SU-DHL-6 (cell line): Measurements from ENCODE around the gene PKP2.

Experiments used
- H2AFZ ChIP-seq: fragments of 200-600 bp; sonication (generic); 2 replicates; pipeline ENCODE4 v1.6.1; 2014; ENCODE audit warnings: low read depth, mild to moderate bottlenecking, moderate library complexity, mixed read lengths, antibody characterized with exemption, low read length; ENCODE audit not compliant: severe bottlenecking
- H3F3A ChIP-seq: fragments of 200-600 bp; shearing (Covaris generic); 2 replicates; pipeline ENCODE4 v1.6.0; 2016; ENCODE audit warnings: antibody characterized with exemption, mild to moderate bottlenecking; ENCODE audit not compliant: insufficient read depth
- H3K27ac ChIP-seq: fragments of 200-600 bp; sonication (generic); 2 replicates; pipeline ENCODE4 v1.5.1; 2016; ENCODE audit warnings: low read depth, mild to moderate bottlenecking, low read length, moderate library complexity, mixed read lengths
- H3K27me3 ChIP-seq: fragments of 200-600 bp; sonication (generic), shearing (Covaris generic); 2 replicates; pipeline ENCODE4 v1.6.0; 2014; ENCODE audit warnings: mild to moderate bottlenecking, low read length
- H3K36me3 ChIP-seq: fragments of 200-600 bp; sonication (generic); 2 replicates; pipeline ENCODE4 v1.6.1; 2014; ENCODE audit warnings: mild to moderate bottlenecking, low read length, mixed read lengths
- H3K4me2 ChIP-seq: fragments of 300-600, 200-600 bp; shearing (Covaris generic), sonication (generic); 2 replicates; pipeline ENCODE4 v1.6.0; 2014; ENCODE audit warnings: low read length, low read depth, mild to moderate bottlenecking; ENCODE audit not compliant: poor library complexity, severe bottlenecking
- H3K4me3 ChIP-seq: fragments of 200-600 bp; sonication (generic); 2 replicates; pipeline ENCODE4 v1.5.1; 2014; ENCODE audit warnings: antibody characterized with exemption, low read length, mild to moderate bottlenecking, mixed read lengths; ENCODE audit not compliant: insufficient read depth, poor library complexity, severe bottlenecking
- H3K79me2 ChIP-seq: fragments of 200-600 bp; sonication (generic); 2 replicates; pipeline ENCODE4 v1.6.1; 2014; ENCODE audit warnings: mild to moderate bottlenecking, low read length, moderate library complexity; ENCODE audit not compliant: insufficient read depth
- H3K9ac ChIP-seq: fragments of 200-600 bp; sonication (generic); 2 replicates; pipeline ENCODE4 v1.7.0; 2014; ENCODE audit warnings: mild to moderate bottlenecking, low read length
- H3K9me2 ChIP-seq: fragments of 200-600 bp; sonication (generic); replicated peaks from 2 replicates; pipeline ENCODE4 v1.6.1; 2014; ENCODE audit warnings: low read length; ENCODE audit not compliant: insufficient read depth
- H3K9me3 ChIP-seq: fragments of 200-600 bp; sonication (generic); 2 replicates; pipeline ENCODE4 v1.6.1; 2014; ENCODE audit warnings: low read length, mixed read lengths; ENCODE audit not compliant: insufficient read depth
- H4K20me1 ChIP-seq: fragments of 200-600 bp; sonication (generic); 2 replicates; pipeline ENCODE4 v1.6.1; 2014; ENCODE audit warnings: low read depth, mild to moderate bottlenecking, antibody characterized with exemption, low read length, moderate library complexity, mixed read lengths
- CTCF ChIP-seq: fragments of 200-600 bp; sonication (generic); IDR thresholded peaks from one replicate; pipeline ENCODE4 v1.5.1; 2017; ENCODE audit warnings: antibody characterized with exemption, mild to moderate bottlenecking, low read length, moderate library complexity; ENCODE audit not compliant: insufficient read depth, poor library complexity, severe bottlenecking
- EZH2phosphoT487 ChIP-seq: fragments of 200-600 bp; sonication (generic), shearing (Covaris generic); conservative IDR thresholded peaks from 2 replicates; pipeline ENCODE4 v1.6.1; 2018; ENCODE audit warnings: mild to moderate bottlenecking, antibody characterized with exemption, low read length, moderate library complexity, mixed read lengths

The PKP2 gene

GRCh38 chr12:32756476-32757066 lies 140.0 kb downstream of the PKP2 start:
- Histone ChIP-seq H4K20me1 (no peaks in the 10 kb centered on the region), H2AFZ (peak overlapping the region; percentile 33), H3K9me2 (no peaks in the 10 kb centered on the region), H3K27me3 (no peaks in the 10 kb centered on the region), H3K4me2 (peak overlapping the region; percentile 91), H3F3A (no peaks in the 10 kb centered on the region), H3K9me3 (no peaks in the 10 kb centered on the region), H3K79me2 (peaks cover 26% of the 10 kb centered on the region), H3K36me3 (peaks cover 5% of the 10 kb centered on the region; the same call in 1 of the 2 replicates), H3K9ac (peak overlapping the region; percentile 82; the same call in 1 of the 2 replicates), H3K4me3 (no peak overlapping the region), H3K27ac (no peak overlapping the region)
- TF ChIP-seq EZH2phosphoT487, result no peak
- TF ChIP-seq CTCF, result no peak

- H3K9me3 ChIP-seq, result no peaks in the 10 kb centered on the region
These were observed 140.7 kb downstream of the PKP2 start, which contains the start of gene YARS2 for GRCh38 chr12:32755654-32756475. Gene YARS2, minus strand, starts transcription at chr12:32755897. Its CDS starts 23 bp downstream, at chr12:32755874.

GRCh38 chr12:32755051-32755653 lies 141.4 kb downstream of the PKP2 start:
- Histone ChIP-seq H3F3A (no peaks in the 10 kb centered on the region), H3K9me2 (no peaks in the 10 kb centered on the region), H3K36me3 (peaks cover 7% of the 10 kb centered on the region; the same call in 1 of the 2 replicates)

More at GRCh38 chr12:32755654-32756475, 140.7 kb downstream of the PKP2 start, which contains the start of gene YARS2:
- peak within 1 kb of the TSS; percentile 88 for H3K4me3 ChIP-seq
- TF ChIP-seq EZH2phosphoT487, result no peak
- TF ChIP-seq CTCF, result peak; percentile 82
- H3K27me3 ChIP-seq, result no peaks in the 10 kb centered on the region
- H3F3A ChIP-seq, result no peaks in the 10 kb centered on the region
- H2AFZ ChIP-seq, result peak within 1 kb of the TSS; percentile 90
- H3K9ac ChIP-seq, result peak within 1 kb of the TSS; percentile 82
- peaks cover 26% of the 10 kb centered on the region for H3K79me2 ChIP-seq
- H3K36me3 ChIP-seq, result peaks cover 5% of the 10 kb centered on the region; the same call in 1 of the 2 replicates
- no peaks in the 10 kb centered on the region for H3K9me2 ChIP-seq
- peak within 1 kb of the TSS; percentile 91 for H3K4me2 ChIP-seq
- peak within 1 kb of the TSS; percentile 74 for H3K27ac ChIP-seq
- H4K20me1 ChIP-seq, result no peaks in the 10 kb centered on the region

More at GRCh38 chr12:32755051-32755653, 141.4 kb downstream of the PKP2 start:
- Histone ChIP-seq H3K9me3 (no peaks in the 10 kb centered on the region), H3K27me3 (no peaks in the 10 kb centered on the region), H2AFZ (peak overlapping the region; percentile 90), H4K20me1 (no peaks in the 10 kb centered on the region), H3K79me2 (peaks cover 26% of the 10 kb centered on the region), H3K9ac (peak overlapping the region; percentile 82), H3K4me3 (peak overlapping the region; percentile 88), H3K27ac (peak overlapping the region; percentile 74), H3K4me2 (peak overlapping the region; percentile 91)
- TF ChIP-seq EZH2phosphoT487, result no peak
- peak; percentile 69 for TF ChIP-seq CTCF
